Mesodermal cell (in vitro differentiated cells): Measurements from ENCODE around the gene SLC4A9.

Source experiments
- H3K27ac ChIP-seq: 2 replicates; pipeline ENCODE4 v1.7.0; 2013; ENCODE audit warnings: mild to moderate bottlenecking, low read depth, low read length, moderate library complexity; ENCODE audit not compliant: severe bottlenecking
- H3K36me3 ChIP-seq: 2 replicates; pipeline ENCODE4 v1.7.1; 2013; ENCODE audit warnings: mild to moderate bottlenecking, low read length, moderate library complexity; ENCODE audit not compliant: control insufficient read depth, insufficient read depth
- H3K4me1 ChIP-seq: one replicate; pipeline ENCODE4 v1.7.1; 2013; ENCODE audit warnings: mild to moderate bottlenecking, low read length; ENCODE audit not compliant: insufficient read depth, control insufficient read depth, poor library complexity, severe bottlenecking
- H3K4me3 ChIP-seq: 2 replicates; pipeline ENCODE4 v1.7.0; 2013; ENCODE audit warnings: low read length, control low read depth, mild to moderate bottlenecking; ENCODE audit not compliant: insufficient read depth, poor library complexity, severe bottlenecking; ENCODE audit errors: extremely low read depth
- H3K9me3 ChIP-seq: 2 replicates; pipeline ENCODE4 v1.7.1; 2013; ENCODE audit warnings: mild to moderate bottlenecking, low read length, moderate library complexity; ENCODE audit not compliant: control insufficient read depth
- WGBS, 2 experiments: methylation state at CpG; one replicate each; pipeline ENCODE4 v1.1.5; 2013; ENCODE audit warnings: missing lambda C conversion rate in 2 of 2; ENCODE audit not compliant: insufficient coverage in 2 of 2; 5-methylcytosine and 5-hydroxymethylcytosine counted together

Gene SLC4A9

GRCh38 chr5:140324041-140324600 lies 35.9 kb upstream of the SLC4A9 start:
- Histone ChIP-seq H3K27ac (peak overlapping the region; percentile 29), H3K4me3 (no peak overlapping the region), H3K36me3 (no peaks in the 10 kb centered on the region), H3K4me1 (peaks cover 45% of the 10 kb centered on the region), H3K9me3 (no peaks in the 10 kb centered on the region)
- WGBS, 2 experiments = 88 to 93% methylated on average over 2 to 5 of the region's 5 CpGs

DNA sequence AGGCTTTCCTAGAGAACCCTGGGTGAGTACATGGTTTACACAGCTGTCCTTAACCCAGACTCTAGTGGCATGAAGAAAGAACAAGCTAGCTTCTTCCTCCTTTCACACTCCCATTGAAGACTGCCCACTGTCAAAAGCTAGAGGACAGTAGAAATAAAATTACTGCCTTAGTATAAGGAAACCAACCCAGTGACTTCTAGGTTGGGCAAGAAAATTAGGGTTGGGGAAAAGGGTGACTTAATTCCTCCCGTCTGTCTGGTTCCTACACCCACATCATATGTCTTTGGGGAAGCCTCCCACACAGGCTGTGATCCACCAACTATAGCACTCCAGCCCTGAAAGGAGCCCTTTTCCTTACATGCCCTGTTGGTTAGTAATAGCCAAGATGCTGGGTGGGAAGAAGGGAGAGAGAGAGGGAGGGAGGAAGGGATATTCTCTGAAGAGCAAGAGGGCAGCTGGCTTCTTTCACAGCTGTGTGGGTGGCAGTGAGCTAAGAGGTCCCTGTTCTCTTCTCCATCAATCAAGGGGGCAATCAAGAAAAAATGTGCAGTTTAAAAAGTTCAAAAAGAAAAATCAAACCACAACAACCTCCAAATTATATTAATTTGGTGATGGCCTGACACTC lies 35.3 kb upstream of the SLC4A9 start:
- 100% methylated on average over 1 of the region's 1 CpG; no CpG with 5 or more reads in 1 of the 2 experiments for WGBS, 2 experiments
- Histone ChIP-seq H3K4me1 (peaks cover 45% of the 10 kb centered on the region), H3K27ac (peak overlapping the region; percentile 29), H3K4me3 (no peak overlapping the region), H3K9me3 (no peaks in the 10 kb centered on the region), H3K36me3 (no peaks in the 10 kb centered on the region)

DNA sequence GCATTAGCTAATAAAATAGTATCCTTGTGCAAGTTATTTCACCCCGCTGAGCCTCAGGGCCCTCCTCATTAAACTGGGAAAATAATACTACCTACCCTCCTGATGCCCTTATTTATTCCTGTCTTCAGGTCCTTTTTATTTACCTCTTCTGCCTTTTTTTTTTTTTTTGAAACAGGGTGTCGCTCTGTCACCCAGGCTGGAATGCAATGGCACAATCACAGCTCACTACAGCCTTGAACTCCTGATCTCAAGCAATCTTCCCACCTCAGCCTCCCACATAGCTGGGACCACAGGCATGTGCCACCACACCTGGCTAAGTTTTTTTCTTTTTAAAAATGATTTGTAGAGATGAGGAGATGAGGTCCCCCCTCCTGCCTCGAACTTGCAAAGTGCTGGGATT lies 34.5 kb upstream of the SLC4A9 start:
- Histone ChIP-seq H3K4me3 (no peak overlapping the region), H3K9me3 (no peaks in the 10 kb centered on the region), H3K36me3 (no peaks in the 10 kb centered on the region), H3K27ac (no peak overlapping the region), H3K4me1 (peaks cover 45% of the 10 kb centered on the region)
- 100% methylated on average over 1 of the region's 3 CpGs for WGBS, 2 experiments

GRCh38 chr5:140327589-140327988 lies 32.4 kb upstream of the SLC4A9 start:
- peaks cover 3% of the 10 kb centered on the region for H3K36me3 ChIP-seq
- peaks cover 36% of the 10 kb centered on the region for H3K4me1 ChIP-seq
- 45% methylated on average over 1 of the region's 2 CpGs; no CpG with 5 or more reads in 1 of the 2 experiments for WGBS, 2 experiments
- no peak overlapping the region for H3K4me3 ChIP-seq
- H3K9me3 ChIP-seq = no peaks in the 10 kb centered on the region
- H3K27ac ChIP-seq = peak overlapping the region; percentile 43

- Histone ChIP-seq H3K9me3 (no peaks in the 10 kb centered on the region), H3K4me3 (no peak overlapping the region), H3K27ac (peak overlapping the region; percentile 43), H3K36me3 (peaks cover 9% of the 10 kb centered on the region), H3K4me1 (peaks cover 32% of the 10 kb centered on the region)
- 76 to 86% methylated on average over 3 to 7 of the region's 8 CpGs for WGBS, 2 experiments
Observed at GRCh38 chr5:140328036-140328764, 31.8 kb upstream of the SLC4A9 start.

- H3K27ac ChIP-seq = peak overlapping the region; percentile 70
- WGBS, 2 experiments = 57 to 66% methylated on average over 1 to 3 of the region's 5 CpGs
- no peak overlapping the region for H3K4me3 ChIP-seq
- peaks cover 14% of the 10 kb centered on the region for H3K4me1 ChIP-seq
- peaks cover 26% of the 10 kb centered on the region for H3K36me3 ChIP-seq
- no peaks in the 10 kb centered on the region for H3K9me3 ChIP-seq
Observed at GRCh38 chr5:140329739-140330481, 30.1 kb upstream of the SLC4A9 start.

- H3K36me3 ChIP-seq = peaks cover 40% of the 10 kb centered on the region
- peaks cover 11% of the 10 kb centered on the region for H3K4me1 ChIP-seq
- H3K9me3 ChIP-seq = no peaks in the 10 kb centered on the region
- 69 to 100% methylated on average over 1 of the region's 1 CpG for WGBS, 2 experiments
- no peak overlapping the region for H3K27ac ChIP-seq
- no peak overlapping the region for H3K4me3 ChIP-seq
Observed at GRCh38 chr5:140331638-140332037, 28.4 kb upstream of the SLC4A9 start.

DNA sequence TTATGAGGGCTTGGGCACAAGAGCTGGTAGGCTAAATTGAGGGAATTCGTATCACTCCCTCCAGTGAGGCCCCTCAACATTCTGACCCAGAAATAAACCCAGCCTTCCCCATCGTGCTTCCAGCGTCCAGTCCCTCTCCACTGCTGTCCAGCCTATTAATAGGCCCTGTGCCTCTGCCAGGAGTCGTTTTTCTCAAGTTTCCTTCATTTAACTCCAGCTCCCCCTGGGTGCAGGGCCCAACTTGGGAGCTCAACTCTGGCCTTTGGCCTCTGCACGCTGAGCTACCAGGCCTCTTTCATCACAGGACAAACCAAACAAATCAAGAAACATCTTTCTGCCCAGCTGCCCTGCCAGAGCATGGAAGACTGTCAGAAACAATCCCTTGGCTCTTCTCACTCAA lies 23.6 kb upstream of the SLC4A9 start:
- no peak overlapping the region for H3K4me3 ChIP-seq
- 79 to 96% methylated on average over 2 to 3 of the region's 5 CpGs for WGBS, 2 experiments
- H3K36me3 ChIP-seq = peaks cover 69% of the 10 kb centered on the region
- H3K27ac ChIP-seq = no peak overlapping the region
- peaks cover 12% of the 10 kb centered on the region for H3K4me1 ChIP-seq
- no peaks in the 10 kb centered on the region for H3K9me3 ChIP-seq

DNA sequence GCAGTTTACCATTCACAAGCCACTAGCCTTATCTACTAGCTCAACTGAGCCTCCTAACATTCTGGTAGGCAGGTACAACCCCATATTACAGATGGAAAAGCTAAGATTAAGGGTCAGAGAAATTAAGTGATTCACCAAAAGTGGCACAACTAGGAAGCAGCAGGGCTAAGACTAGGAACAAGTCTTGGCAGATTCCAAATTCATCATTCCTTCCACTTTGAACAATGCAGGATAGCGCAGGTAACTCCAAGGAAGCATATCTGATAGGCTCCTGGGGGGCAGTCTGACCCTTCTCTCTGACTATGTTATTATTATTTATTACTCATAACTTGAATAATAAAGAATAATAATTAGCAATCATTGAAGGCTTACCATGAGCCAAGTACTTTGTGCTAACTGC lies 22.1 kb upstream of the SLC4A9 start:
- WGBS, 2 experiments = 100% methylated on average over 1 of the region's 1 CpG; no CpG with 5 or more reads in 1 of the 2 experiments
- Histone ChIP-seq H3K27ac (no peak overlapping the region), H3K36me3 (peaks cover 78% of the 10 kb centered on the region)

DNA sequence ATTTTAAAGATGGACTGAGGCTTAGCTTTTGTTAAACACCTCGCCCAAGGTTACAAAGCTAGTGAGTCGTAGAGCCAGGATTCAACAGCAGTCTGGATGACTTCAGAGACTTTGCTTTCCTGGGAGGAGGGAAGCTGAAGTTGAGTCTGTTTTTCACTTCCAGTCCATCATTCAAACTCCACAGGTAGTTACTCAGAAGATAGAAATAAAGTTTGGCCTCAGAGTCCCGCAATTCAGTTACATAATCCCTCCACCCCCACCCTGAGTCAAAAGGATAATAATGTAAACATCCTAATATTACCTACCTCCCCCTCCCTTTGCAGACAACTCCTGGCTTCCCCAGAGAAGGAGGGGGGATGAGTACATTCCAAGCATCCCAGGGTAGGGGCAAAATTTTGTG lies 21.7 kb upstream of the SLC4A9 start:
- peaks cover 25% of the 10 kb centered on the region for H3K4me1 ChIP-seq
- 83 to 90% methylated on average over 2 of the region's 3 CpGs for WGBS, 2 experiments
- H3K9me3 ChIP-seq = no peaks in the 10 kb centered on the region
- no peak overlapping the region for H3K27ac ChIP-seq
- no peak overlapping the region for H3K4me3 ChIP-seq
- peaks cover 73% of the 10 kb centered on the region for H3K36me3 ChIP-seq

More for the DNA sequence above, 22.1 kb upstream of the SLC4A9 start:
- Histone ChIP-seq H3K4me1 (peaks cover 22% of the 10 kb centered on the region), H3K4me3 (no peak overlapping the region), H3K9me3 (no peaks in the 10 kb centered on the region)
